SK-N-SH (cell line): ENCODE measurements around the gene ZNF827. TPM values are rescaled to one million over a fixed set of nuclear protein-coding genes. Genes with fewer than 3 reads are reported as not detected.

ENCODE experiments used
- CTCF ChIA-PET: fragments of 300-600, 350-600 bp; formaldehyde crosslinking; extraction: SDS; loops from one replicate; lab custom pipeline; 2021; lab: Yijun Ruan, JAX
- POLR2A ChIA-PET: fragments of 350-600 bp; sonication (Branson Sonifier 250); formaldehyde crosslinking; extraction: SDS; loops from one replicate; lab custom pipeline; 2020; ENCODE audit warnings: antibody characterized with exemption, inconsistent platforms; lab: Yijun Ruan, JAX
- DNase-seq: peaks from one replicate; pipeline ENCODE4 v3.0.0; 2012
- H2AFZ ChIP-seq: fragments of 200-600 bp; sonication (generic); 2 replicates; pipeline ENCODE4 v1.8.1; 2016; ENCODE audit warnings: antibody characterized with exemption, mild to moderate bottlenecking, low read depth
- H3F3A ChIP-seq: fragments of 200-600 bp; sonication (generic); replicated peaks from 2 replicates; pipeline ENCODE3; 2016; ENCODE audit warnings: antibody characterized with exemption, mild to moderate bottlenecking; ENCODE audit not compliant: insufficient read depth
- H3K27ac ChIP-seq, 2 experiments: fragments of 200-500 bp in 1 of 2; fragments of 200-600 bp in 1 of 2; sonication (Bioruptor generic) in 1 of 2; sonication (generic), shearing (Covaris generic) in 1 of 2; 2 replicates each; pipeline versions ENCODE4 v1.5.1 to v1.6.1; 2014 to 2016; ENCODE audit warnings: low read depth in 2 of 2, inconsistent platforms in 1 of 2, low read length in 1 of 2, mild to moderate bottlenecking in 1 of 2, mixed read lengths in 1 of 2
- H3K27me3 ChIP-seq: fragments of 200-600 bp; sonication (generic), shearing (Covaris generic); 2 replicates; pipeline ENCODE4 v1.6.1; 2016; ENCODE audit warnings: mixed run types; ENCODE audit not compliant: insufficient read depth
- H3K36me3 ChIP-seq, 2 experiments: fragments of 200-500 bp in 1 of 2; fragments of 200-600 bp in 1 of 2; sonication (Bioruptor generic) in 1 of 2; sonication (generic) in 1 of 2; replicated peaks in 1 of 2; 2 replicates each; pipeline versions ENCODE3 to v1.5.1; 2014 to 2016; ENCODE audit warnings: low read length in 1 of 2, mild to moderate bottlenecking in 1 of 2; ENCODE audit not compliant: insufficient read depth in 2 of 2, control insufficient read depth in 1 of 2
- H3K4me1 ChIP-seq, 2 experiments: fragments of 200-500 bp in 1 of 2; fragments of 200-600 bp in 1 of 2; sonication (Bioruptor generic) in 1 of 2; sonication (generic), shearing (Covaris generic) in 1 of 2; 2 replicates each; pipeline versions ENCODE4 v1.5.1 to v1.6.1; 2014 to 2016; ENCODE audit warnings: low read depth in 1 of 2, low read length in 1 of 2, mixed run types in 1 of 2; ENCODE audit not compliant: insufficient read depth in 2 of 2, control insufficient read depth in 1 of 2
- H3K4me2 ChIP-seq: fragments of 200-600 bp; sonication (generic), shearing (Covaris generic); 2 replicates; pipeline ENCODE4 v1.6.1; 2017; ENCODE audit warnings: mixed run types
- H3K4me3 ChIP-seq, 2 experiments: fragments of 200-500 bp in 1 of 2; fragments of 200-600 bp in 1 of 2; sonication (Bioruptor generic) in 1 of 2; sonication (generic), shearing (Covaris generic) in 1 of 2; 2 replicates each; pipeline versions ENCODE4 v1.5.1 to v1.8.1; 2014 to 2016; ENCODE audit warnings: low read depth in 2 of 2, inconsistent platforms in 1 of 2, low read length in 1 of 2, mild to moderate bottlenecking in 1 of 2, mixed read lengths in 1 of 2, moderate library complexity in 1 of 2
- H3K79me2 ChIP-seq: fragments of 200-600 bp; sonication (generic); 2 replicates; pipeline ENCODE4 v1.8.1; 2017; ENCODE audit warnings: mild to moderate bottlenecking; ENCODE audit not compliant: insufficient read depth
- H3K9ac ChIP-seq: fragments of 200-600 bp; sonication (generic); 2 replicates; pipeline ENCODE4 v1.6.1; 2017; ENCODE audit warnings: mixed run types
- H3K9me2 ChIP-seq: fragments of 200-600 bp; sonication (generic); 2 replicates; pipeline ENCODE4 v1.6.1; 2017; ENCODE audit warnings: mixed run types
- H3K9me3 ChIP-seq: fragments of 200-600 bp; sonication (generic); 2 replicates; pipeline ENCODE4 v1.6.1; 2017; ENCODE audit warnings: mixed run types, mild to moderate bottlenecking, moderate library complexity
- H4K20me1 ChIP-seq: fragments of 200-600 bp; sonication (generic); 2 replicates; pipeline ENCODE4 v1.6.1; 2017; ENCODE audit warnings: mild to moderate bottlenecking, mixed run types; ENCODE audit not compliant: insufficient read depth
- EZH2phosphoT487 ChIP-seq: fragments of 200-600 bp; sonication (generic); IDR thresholded peaks from 2 replicates; pipeline ENCODE4 v1.6.1; 2017; ENCODE audit warnings: low read depth, mixed run types, mild to moderate bottlenecking, antibody characterized with exemption, moderate library complexity, borderline replicate concordance
- FOXJ3 ChIP-seq: sonication (generic); formaldehyde crosslinking; IDR thresholded peaks from 2 replicates; pipeline ENCODE4 v1.5.1; 2020; ENCODE audit warnings: mild to moderate bottlenecking, missing genetic modification reagents
- FOXM1 ChIP-seq: IDR thresholded peaks from 2 replicates; pipeline ENCODE4 v1.4.0; 2012; ENCODE audit warnings: low read depth, mild to moderate bottlenecking
- GATA2 ChIP-seq: sonication (generic); formaldehyde crosslinking; IDR thresholded peaks from 2 replicates; pipeline ENCODE4 v1.5.0; 2020; ENCODE audit warnings: mild to moderate bottlenecking, missing genetic modification reagents
- JUND ChIP-seq: IDR thresholded peaks from 2 replicates; pipeline ENCODE4 v1.4.0; 2012
- MEF2A ChIP-seq: IDR thresholded peaks from 2 replicates; pipeline ENCODE4 v1.4.0; 2012; ENCODE audit warnings: low read depth, borderline replicate concordance
- MXI1 ChIP-seq: IDR thresholded peaks from 2 replicates; pipeline ENCODE4 v1.6.1; 2012; ENCODE audit warnings: mild to moderate bottlenecking, low read depth, low read length, improper control_type of control experiment
- NRF1 ChIP-seq: IDR thresholded peaks from 2 replicates; pipeline ENCODE4 v1.6.1; 2012; ENCODE audit warnings: low read depth, mild to moderate bottlenecking, low read length
- POLR2AphosphoS5 ChIP-seq: IDR thresholded peaks from 2 replicates; pipeline ENCODE4 v1.6.1; 2012; ENCODE audit warnings: low read depth, low read length
- RAD21 ChIP-seq: IDR thresholded peaks from 2 replicates; pipeline ENCODE4 v1.6.1; 2012; ENCODE audit warnings: mild to moderate bottlenecking, low read length
- RCOR1 ChIP-seq: fragments of 150-350 bp; IDR thresholded peaks from 2 replicates; pipeline ENCODE4 v1.6.1; 2017; ENCODE audit warnings: antibody characterized with exemption, low read length
- RXRA ChIP-seq: IDR thresholded peaks from 2 replicates; pipeline ENCODE4 v1.4.0; 2012; ENCODE audit warnings: low read depth, mild to moderate bottlenecking, borderline replicate concordance
- SIN3A ChIP-seq: IDR thresholded peaks from 2 replicates; pipeline ENCODE4 v1.6.1; 2012; ENCODE audit warnings: low read depth, mild to moderate bottlenecking, low read length, moderate library complexity, borderline replicate concordance
- SMC3 ChIP-seq: IDR thresholded peaks from 2 replicates; pipeline ENCODE4 v1.6.1; 2012; ENCODE audit warnings: low read depth, low read length, improper control_type of control experiment
- TEAD4 ChIP-seq: IDR thresholded peaks from 2 replicates; pipeline ENCODE4 v1.4.0; 2012; ENCODE audit warnings: mild to moderate bottlenecking, borderline replicate concordance; ENCODE audit not compliant: insufficient read depth
- USF1 ChIP-seq: IDR thresholded peaks from 2 replicates; pipeline ENCODE4 v1.4.0; 2012; ENCODE audit warnings: low read depth, borderline replicate concordance
- USF2 ChIP-seq: fragments of 150-350 bp; IDR thresholded peaks from 2 replicates; pipeline ENCODE4 v1.6.1; 2017; ENCODE audit warnings: antibody characterized with exemption, low read length, low read depth, borderline replicate concordance
- WGBS: methylation state at CpG from one replicate; pipeline ENCODE4 v1.1.6; 2017; ENCODE audit warnings: low lambda C conversion rate; 5-methylcytosine and 5-hydroxymethylcytosine counted together
- polyA plus RNA-seq, 3 experiments: library from polyadenylated mRNA; depleted of rRNA; stranded (reverse); fragments of >200 nt; gene quantifications; 2 replicates each; pipeline ENCODE4 v1.2.3, GENCODE V29; 2012
- TF ChIP-seq, protein P1 (sequence below): IDR thresholded peaks from 2 replicates; pipeline ENCODE4 v1.6.1; 2012; ENCODE audit warnings: mild to moderate bottlenecking, low read depth, low read length, moderate library complexity
- TF ChIP-seq, protein P2 (sequence below): fragments of 150-350 bp; IDR thresholded peaks from 2 replicates; pipeline ENCODE4 v1.6.1; 2016; ENCODE audit warnings: mild to moderate bottlenecking, low read depth, low read length

ZNF827 gene
- polyA plus RNA-seq, 1 of the 3 experiments (the other 2 are of a cell fraction), result 23.2 TPM

- TF ChIP-seq, protein P1, sequence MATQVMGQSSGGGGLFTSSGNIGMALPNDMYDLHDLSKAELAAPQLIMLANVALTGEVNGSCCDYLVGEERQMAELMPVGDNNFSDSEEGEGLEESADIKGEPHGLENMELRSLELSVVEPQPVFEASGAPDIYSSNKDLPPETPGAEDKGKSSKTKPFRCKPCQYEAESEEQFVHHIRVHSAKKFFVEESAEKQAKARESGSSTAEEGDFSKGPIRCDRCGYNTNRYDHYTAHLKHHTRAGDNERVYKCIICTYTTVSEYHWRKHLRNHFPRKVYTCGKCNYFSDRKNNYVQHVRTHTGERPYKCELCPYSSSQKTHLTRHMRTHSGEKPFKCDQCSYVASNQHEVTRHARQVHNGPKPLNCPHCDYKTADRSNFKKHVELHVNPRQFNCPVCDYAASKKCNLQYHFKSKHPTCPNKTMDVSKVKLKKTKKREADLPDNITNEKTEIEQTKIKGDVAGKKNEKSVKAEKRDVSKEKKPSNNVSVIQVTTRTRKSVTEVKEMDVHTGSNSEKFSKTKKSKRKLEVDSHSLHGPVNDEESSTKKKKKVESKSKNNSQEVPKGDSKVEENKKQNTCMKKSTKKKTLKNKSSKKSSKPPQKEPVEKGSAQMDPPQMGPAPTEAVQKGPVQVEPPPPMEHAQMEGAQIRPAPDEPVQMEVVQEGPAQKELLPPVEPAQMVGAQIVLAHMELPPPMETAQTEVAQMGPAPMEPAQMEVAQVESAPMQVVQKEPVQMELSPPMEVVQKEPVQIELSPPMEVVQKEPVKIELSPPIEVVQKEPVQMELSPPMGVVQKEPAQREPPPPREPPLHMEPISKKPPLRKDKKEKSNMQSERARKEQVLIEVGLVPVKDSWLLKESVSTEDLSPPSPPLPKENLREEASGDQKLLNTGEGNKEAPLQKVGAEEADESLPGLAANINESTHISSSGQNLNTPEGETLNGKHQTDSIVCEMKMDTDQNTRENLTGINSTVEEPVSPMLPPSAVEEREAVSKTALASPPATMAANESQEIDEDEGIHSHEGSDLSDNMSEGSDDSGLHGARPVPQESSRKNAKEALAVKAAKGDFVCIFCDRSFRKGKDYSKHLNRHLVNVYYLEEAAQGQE, result no peak
- no peak for TF ChIP-seq RXRA
Observed at GRCh38 chr4:145755802-145756201, 182.8 kb downstream of the ZNF827 start (continued).

- POLR2A ChIA-PET, result no interaction called here
- no peak for DNase-seq
- WGBS, result 88% methylated on average over 2 of the region's 2 CpGs
Observed at GRCh38 chr4:145743641-145744040, 195.0 kb downstream of the ZNF827 start.

More at GRCh38 chr4:145743641-145744040, 195.0 kb downstream of the ZNF827 start:
- Histone ChIP-seq H2AFZ (no peak overlapping the region), H3K4me3 (no peak overlapping the region), H3K36me3 (no peaks in the 10 kb centered on the region), H3K9me2 (no peaks in the 10 kb centered on the region), H3K27ac (no peak overlapping the region), H3K4me2 (no peak overlapping the region), H3K9ac (no peak overlapping the region), H4K20me1 (no peaks in the 10 kb centered on the region), H3F3A (no peaks in the 10 kb centered on the region), H3K4me1 (no peaks in the 10 kb centered on the region; a peak in 1 of 4 replicates), H3K9me3 (no peaks in the 10 kb centered on the region), H3K27me3 (no peaks in the 10 kb centered on the region), H3K79me2 (no peaks in the 10 kb centered on the region)
- TF ChIP-seq USF2, result no peak
- no peak for TF ChIP-seq RAD21
- no peak for TF ChIP-seq NRF1
- TF ChIP-seq SIN3A, result no peak
- TF ChIP-seq EZH2phosphoT487, result no peak
- no peak for TF ChIP-seq FOXJ3 (CRISPR knock-in tag)
- TF ChIP-seq MXI1, result no peak
- TF ChIP-seq RXRA, result no peak
- TF ChIP-seq JUND, result no peak
- TF ChIP-seq GATA2 (CRISPR knock-in tag), result no peak
- TF ChIP-seq, protein P2, sequence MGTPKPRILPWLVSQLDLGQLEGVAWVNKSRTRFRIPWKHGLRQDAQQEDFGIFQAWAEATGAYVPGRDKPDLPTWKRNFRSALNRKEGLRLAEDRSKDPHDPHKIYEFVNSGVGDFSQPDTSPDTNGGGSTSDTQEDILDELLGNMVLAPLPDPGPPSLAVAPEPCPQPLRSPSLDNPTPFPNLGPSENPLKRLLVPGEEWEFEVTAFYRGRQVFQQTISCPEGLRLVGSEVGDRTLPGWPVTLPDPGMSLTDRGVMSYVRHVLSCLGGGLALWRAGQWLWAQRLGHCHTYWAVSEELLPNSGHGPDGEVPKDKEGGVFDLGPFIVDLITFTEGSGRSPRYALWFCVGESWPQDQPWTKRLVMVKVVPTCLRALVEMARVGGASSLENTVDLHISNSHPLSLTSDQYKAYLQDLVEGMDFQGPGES, result no peak
- no peak for TF ChIP-seq SMC3
- no peak for TF ChIP-seq POLR2AphosphoS5
- no peak for TF ChIP-seq USF1
- TF ChIP-seq TEAD4, result no peak
- no peak for TF ChIP-seq FOXM1
- TF ChIP-seq RCOR1, result no peak
- TF ChIP-seq MEF2A, result no peak
- TF ChIP-seq, protein P1, result no peak
- CTCF ChIA-PET, result no interaction called here
